Measurements from ENCODE around the gene CNKSR3.

DNA sequence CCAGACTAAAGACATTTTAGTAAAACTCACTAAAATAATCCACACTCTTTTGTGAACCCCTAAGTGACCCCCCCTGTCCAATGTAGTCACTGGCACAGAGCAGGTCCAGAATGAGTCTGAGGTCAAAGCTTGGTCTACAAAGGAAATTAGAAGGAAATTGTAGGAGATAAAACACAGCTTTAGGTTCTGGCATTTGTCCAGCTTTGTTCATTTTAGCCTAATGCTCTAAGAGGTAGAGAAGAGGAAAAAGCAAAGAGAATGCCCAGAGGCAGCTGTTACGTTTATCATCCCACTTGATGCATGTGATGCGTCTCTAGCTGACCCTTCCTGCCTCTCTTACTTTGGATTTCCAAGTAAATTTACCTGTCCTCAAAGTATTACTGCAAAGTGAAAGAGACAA, 62.5 kb downstream of the CNKSR3 start:
- TF ChIP-seq, protein P1, sequence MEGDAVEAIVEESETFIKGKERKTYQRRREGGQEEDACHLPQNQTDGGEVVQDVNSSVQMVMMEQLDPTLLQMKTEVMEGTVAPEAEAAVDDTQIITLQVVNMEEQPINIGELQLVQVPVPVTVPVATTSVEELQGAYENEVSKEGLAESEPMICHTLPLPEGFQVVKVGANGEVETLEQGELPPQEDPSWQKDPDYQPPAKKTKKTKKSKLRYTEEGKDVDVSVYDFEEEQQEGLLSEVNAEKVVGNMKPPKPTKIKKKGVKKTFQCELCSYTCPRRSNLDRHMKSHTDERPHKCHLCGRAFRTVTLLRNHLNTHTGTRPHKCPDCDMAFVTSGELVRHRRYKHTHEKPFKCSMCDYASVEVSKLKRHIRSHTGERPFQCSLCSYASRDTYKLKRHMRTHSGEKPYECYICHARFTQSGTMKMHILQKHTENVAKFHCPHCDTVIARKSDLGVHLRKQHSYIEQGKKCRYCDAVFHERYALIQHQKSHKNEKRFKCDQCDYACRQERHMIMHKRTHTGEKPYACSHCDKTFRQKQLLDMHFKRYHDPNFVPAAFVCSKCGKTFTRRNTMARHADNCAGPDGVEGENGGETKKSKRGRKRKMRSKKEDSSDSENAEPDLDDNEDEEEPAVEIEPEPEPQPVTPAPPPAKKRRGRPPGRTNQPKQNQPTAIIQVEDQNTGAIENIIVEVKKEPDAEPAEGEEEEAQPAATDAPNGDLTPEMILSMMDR (IDR thresholded peaks at IDR 0.05): no peak
- TF ChIP-seq POLR2A (IDR thresholded peaks at IDR 0.05) (no peak), POLR2AphosphoS5 (IDR thresholded peaks at IDR 0.05) (no peak)
